NT2/D1 (cell line): ENCODE data around the gene TMEM145.

Experiments used
- SUZ12 ChIP-seq: IDR thresholded peaks from 2 replicates; pipeline ENCODE4 v1.6.1; 2011; ENCODE audit not compliant: insufficient read length, insufficient read depth; ENCODE audit errors: extremely low read depth
- YY1 ChIP-seq: IDR thresholded peaks from 2 replicates; pipeline ENCODE4 v1.6.1; 2011; ENCODE audit not compliant: insufficient read length, insufficient read depth
- ZNF274 ChIP-seq: IDR thresholded peaks from 2 replicates; pipeline ENCODE4 v1.6.1; 2011; ENCODE audit warnings: mild to moderate bottlenecking, low read depth, low read length

DNA sequence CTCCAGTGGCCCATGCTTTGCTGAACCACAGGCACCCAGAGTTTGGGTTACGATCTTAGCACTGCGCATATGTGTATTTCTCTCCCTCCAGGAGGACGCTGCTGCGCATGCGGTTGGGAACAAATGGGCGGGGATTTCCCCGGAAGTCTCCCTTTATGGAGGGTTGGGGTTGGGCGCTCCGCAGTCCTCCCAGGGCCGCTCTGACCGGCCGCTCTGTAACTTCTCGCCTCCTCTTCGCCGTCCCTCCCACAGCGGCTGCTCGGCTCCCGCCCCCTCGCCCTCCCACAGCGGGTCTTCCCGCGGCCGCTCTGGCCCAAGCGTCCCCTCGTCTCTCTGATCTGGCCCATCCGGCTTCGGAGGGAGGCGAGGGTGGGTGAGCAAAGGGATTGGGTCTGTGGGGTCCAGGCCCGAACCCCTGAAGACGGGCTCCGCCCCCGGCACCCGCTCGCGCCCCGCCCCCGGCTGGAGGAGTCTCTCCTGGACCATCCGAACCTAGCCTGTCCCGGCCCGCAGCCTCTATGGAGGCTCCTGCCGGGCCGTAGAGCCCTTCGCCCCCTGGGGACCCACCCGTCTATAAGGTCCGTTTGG lies 12.3 kb downstream of the TMEM145 start, which contains the start of gene MEGF8:
- TF ChIP-seq YY1 = no peak
- TF ChIP-seq ZNF274 = no peak
- TF ChIP-seq SUZ12 = no peak
